Mucosa of descending colon (tissue), 3 donors: Measurements from ENCODE around the gene FTO. TPM values are rescaled to one million over a fixed set of nuclear protein-coding genes. Genes with fewer than 3 reads are reported as not detected.

Experiments
- ATAC-seq: fragments of 200-7000 bp; cut with Tn5 transposase; one replicate; pipeline ENCODE4 v1.9.1; 2020; ENCODE audit warnings: mild to moderate bottlenecking, moderate library complexity
- DNase-seq, 3 donors: peaks; one replicate each; pipeline ENCODE4 v3.0.0-alpha.2; 2020
- H3K36me3 ChIP-seq: fragments of 200-600 bp; one replicate; pipeline ENCODE4 v1.8.0; 2021; ENCODE audit warnings: low read depth, mild to moderate bottlenecking
- H3K4me1 ChIP-seq: fragments of 200-600 bp; one replicate; pipeline ENCODE4 v1.8.0; 2021; ENCODE audit warnings: low read depth, mild to moderate bottlenecking
- H3K4me3 ChIP-seq: fragments of 200-600 bp; one replicate; pipeline ENCODE4 v1.8.0; 2021; ENCODE audit warnings: mild to moderate bottlenecking
- H3K9me3 ChIP-seq: fragments of 200-600 bp; one replicate; pipeline ENCODE4 v1.8.0; 2021; ENCODE audit warnings: mild to moderate bottlenecking
- CTCF ChIP-seq: fragments of 200-600 bp; IDR thresholded peaks from one replicate; pipeline ENCODE4 v1.8.0; 2022; ENCODE audit warnings: antibody characterized with exemption, mild to moderate bottlenecking
- intact Hi-C, 2 donors: fragments of 100-400 bp; cut with DNase I in 1 of 2; cut with micrococcal nuclease in 1 of 2; formaldehyde crosslinking; loops; one replicate each; pipeline versions ENCODE4 v1.11.0 to v1.11.1; 2022; cut with DNase I, micrococcal nuclease
- total RNA-seq, 3 donors: library from RNA; stranded (reverse); fragmentation: NEBNext Ultra II Directional in 2 of 3; extraction: Animal tissue kit (Norgen Biotek cat#: 25700) in 2 of 3; gene quantifications; one replicate each; pipeline versions ENCODE4 v1.2.1 to v1.2.4, GENCODE V29; 2021 to 2023
- donor health status: DM: no; HTN: no; CAD: no; lungs with moderate emphysema.
- donor health status: DM: no; HTN: no; CAD: no.
- donor health status: DM: no; HTN: yes; CAD: no.

FTO gene
- total RNA-seq, 3 donors from 2014 or later = 38.0 to 81.7 (median 39.1) TPM

- intact Hi-C loops = no loop called here
- TF ChIP-seq CTCF = no peak
- Histone ChIP-seq H3K9me3 (no peaks in the 10 kb centered on the region), H3K4me3 (no peak overlapping the region), H3K36me3 (no peaks in the 10 kb centered on the region), H3K4me1 (no peaks in the 10 kb centered on the region)
- DNase-seq = no peak
- no peak for ATAC-seq
Measured at GRCh38 chr16:53821487-53821886, 117.5 kb downstream of the FTO start.

- Histone ChIP-seq H3K4me3 (no peak overlapping the region), H3K4me1 (no peaks in the 10 kb centered on the region), H3K36me3 (no peaks in the 10 kb centered on the region), H3K9me3 (no peaks in the 10 kb centered on the region)
- ATAC-seq = no peak
- no peak for TF ChIP-seq CTCF
- DNase-seq = no peak
- intact Hi-C loops = no loop called here
Measured at GRCh38 chr16:53821957-53822625, 118.1 kb downstream of the FTO start.

GRCh38 chr16:53822936-53823529 is 119.1 kb downstream of the FTO start:
- intact Hi-C loops = no loop called here
- H3K4me1 ChIP-seq = no peaks in the 10 kb centered on the region
- no peak overlapping the region for H3K4me3 ChIP-seq
- no peak for TF ChIP-seq CTCF
- no peaks in the 10 kb centered on the region for H3K9me3 ChIP-seq
- DNase-seq (no peak), ATAC-seq (no peak)
- H3K36me3 ChIP-seq = no peaks in the 10 kb centered on the region

GRCh38 chr16:53826658-53827057 is 122.7 kb downstream of the FTO start:
- ATAC-seq (no peak), DNase-seq (no peak)
- TF ChIP-seq CTCF = no peak
- intact Hi-C loops = no loop called here
- Histone ChIP-seq H3K4me1 (no peaks in the 10 kb centered on the region), H3K36me3 (no peaks in the 10 kb centered on the region), H3K4me3 (no peak overlapping the region), H3K9me3 (no peaks in the 10 kb centered on the region)

GRCh38 chr16:53827741-53828140 is 123.8 kb downstream of the FTO start:
- Histone ChIP-seq H3K9me3 (no peaks in the 10 kb centered on the region), H3K36me3 (no peaks in the 10 kb centered on the region), H3K4me1 (no peaks in the 10 kb centered on the region), H3K4me3 (no peak overlapping the region)
- intact Hi-C loops = no loop called here
- no peak for TF ChIP-seq CTCF
- DNase-seq = no peak
- no peak for ATAC-seq
